GM12891 (cell line): ENCODE measurements around the gene CT45A10.
"Not testable (repeated sequence)": the region's sequence is repeated elsewhere in the genome, so short reads cannot be mapped to it uniquely, and the experiment has no call there.

Experiments
- PAX5 ChIP-seq: IDR thresholded peaks from 2 replicates; pipeline ENCODE4 v1.6.1; 2011; ENCODE audit warnings: low read length, moderate library complexity, mild to moderate bottlenecking; ENCODE audit not compliant: insufficient read depth, severe bottlenecking
- POLR2A ChIP-seq: IDR thresholded peaks from 2 replicates; pipeline ENCODE4 v1.6.1; 2011; ENCODE audit warnings: low read depth, low read length, control low read depth
- POLR2AphosphoS5 ChIP-seq: IDR thresholded peaks from 2 replicates; pipeline ENCODE4 v1.6.1; 2011; ENCODE audit warnings: low read depth, low read length, control low read depth
- POU2F2 ChIP-seq: IDR thresholded peaks from 2 replicates; pipeline ENCODE4 v1.6.1; 2011; ENCODE audit warnings: low read depth, mild to moderate bottlenecking, control low read depth, low read length, moderate library complexity
- SPI1 ChIP-seq: IDR thresholded peaks from 2 replicates; pipeline ENCODE4 v1.6.1; 2011; ENCODE audit warnings: low read depth, low read length, control low read depth
- TAF1 ChIP-seq: IDR thresholded peaks from 2 replicates; pipeline ENCODE4 v1.6.1; 2011; ENCODE audit warnings: low read depth, low read length, control low read depth

DNA sequence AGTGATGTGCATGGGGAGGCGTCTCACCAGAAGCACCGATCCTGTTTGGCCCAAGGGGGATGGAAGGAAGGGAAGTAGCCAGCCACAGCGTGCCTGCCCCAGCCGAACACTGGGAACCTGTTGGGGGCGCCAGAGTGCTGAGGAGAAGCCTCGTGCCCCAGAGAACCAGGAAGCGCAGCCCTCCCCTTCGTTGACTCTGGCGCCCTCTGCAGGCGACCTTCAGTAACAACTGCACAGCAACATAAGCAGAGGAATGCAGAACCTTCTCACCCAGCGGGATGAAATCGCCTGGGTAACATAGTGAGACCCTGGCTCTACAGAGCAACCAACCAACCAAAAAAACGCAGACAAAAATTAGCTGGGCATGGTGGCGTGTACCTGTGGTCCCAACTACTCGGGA, 4.3 kb downstream of the CT45A10 start:
- TF ChIP-seq TAF1, POLR2A, POLR2AphosphoS5, PAX5, SPI1, POU2F2: not testable (repeated sequence)
